Activated CD4-positive, alpha-beta memory T cell treated with anti-CD3 and anti-CD28 coated beads for 36 hours (primary cell): ENCODE measurements around the gene ZNF575. TPM values are rescaled to one million over a fixed set of nuclear protein-coding genes. Genes with fewer than 3 reads are reported as not detected.
"Not testable (repeated sequence)": the region's sequence is repeated elsewhere in the genome, so short reads cannot be mapped to it uniquely, and the experiment has no call there.

Source experiments
- CTCF ChIA-PET: fragments of 350-600 bp; sonication (Branson Sonifier 250); formaldehyde crosslinking; loops from one replicate; lab custom pipeline; 2021; ENCODE audit warnings: antibody characterized with exemption, inconsistent platforms; lab: Charles Lee
- POLR2A ChIA-PET: fragments of 350-600 bp; sonication (Branson Sonifier 250); formaldehyde crosslinking; loops from one replicate; lab custom pipeline; 2021; ENCODE audit warnings: antibody characterized with exemption; lab: Charles Lee
- DNase-seq: peaks from one replicate; pipeline ENCODE4 v3.0.0-alpha.2; 2020
- H3K27ac Mint-ChIP-seq: one replicate; pipeline ENCODE4 v1.8.0; 2021; ENCODE audit warnings: mixed read lengths
- H3K27me3 Mint-ChIP-seq: one replicate; pipeline ENCODE4 v1.8.0; 2021; ENCODE audit warnings: mixed read lengths
- H3K36me3 Mint-ChIP-seq: one replicate; pipeline ENCODE4 v1.8.0; 2021; ENCODE audit warnings: mixed read lengths
- H3K4me1 Mint-ChIP-seq: one replicate; pipeline ENCODE4 v1.8.0; 2021; ENCODE audit warnings: low read depth, mixed read lengths
- H3K4me3 Mint-ChIP-seq: one replicate; pipeline ENCODE4 v1.8.0; 2021; ENCODE audit warnings: mild to moderate bottlenecking, mixed read lengths
- H3K9me3 Mint-ChIP-seq: one replicate; pipeline ENCODE4 v1.8.0; 2021; ENCODE audit warnings: mixed read lengths
- intact Hi-C: fragments of 100-400 bp; cut with micrococcal nuclease; formaldehyde crosslinking; loops from one replicate; pipeline ENCODE4 v1.15.1; 2023
- total RNA-seq, 2 experiments: library from RNA; stranded (reverse); gene quantifications; one replicate each; pipeline ENCODE4 v1.2.3, GENCODE V29; 2021

Gene ZNF575
- total RNA-seq, 2 experiments from 2014 or later, result 3.1 to 3.7 TPM

- DNase-seq, result no peak
- POLR2A ChIA-PET, result no interaction called here
- intact Hi-C loops, result no loop called here
- no peaks in the 10 kb centered on the region for H3K9me3 Mint-ChIP-seq
- peaks cover 30% of the 10 kb centered on the region for H3K36me3 Mint-ChIP-seq
- H3K4me1 Mint-ChIP-seq, result peaks cover 4% of the 10 kb centered on the region
- CTCF ChIA-PET, result interaction anchor here (0.7 to 2.2 kb wide), 2 partner anchors 8 to 64 kb away, joined by 3 to 8 read pairs; no protein-coding TSS in a partner anchor
- H3K4me3 Mint-ChIP-seq, result no peak overlapping the region
- no peak overlapping the region for H3K27ac Mint-ChIP-seq
- H3K27me3 Mint-ChIP-seq, result no peaks in the 10 kb centered on the region
Observed at GRCh38 chr19:43511324-43511723, 21.7 kb upstream of the ZNF575 start.

- DNase-seq, H3K4me3 Mint-ChIP-seq, intact Hi-C loops, H3K27ac Mint-ChIP-seq, CTCF ChIA-PET, H3K4me1 Mint-ChIP-seq, H3K27me3 Mint-ChIP-seq, H3K9me3 Mint-ChIP-seq: not testable (repeated sequence)
- POLR2A ChIA-PET, result interaction anchor here (1.2 kb wide), 1 partner anchor 8 kb away, joined by 3 read pairs; no protein-coding TSS in a partner anchor
- H3K36me3 Mint-ChIP-seq, result peaks cover 32% of the 10 kb centered on the region
Observed at GRCh38 chr19:43512399-43512798, 20.6 kb upstream of the ZNF575 start.

DNA sequence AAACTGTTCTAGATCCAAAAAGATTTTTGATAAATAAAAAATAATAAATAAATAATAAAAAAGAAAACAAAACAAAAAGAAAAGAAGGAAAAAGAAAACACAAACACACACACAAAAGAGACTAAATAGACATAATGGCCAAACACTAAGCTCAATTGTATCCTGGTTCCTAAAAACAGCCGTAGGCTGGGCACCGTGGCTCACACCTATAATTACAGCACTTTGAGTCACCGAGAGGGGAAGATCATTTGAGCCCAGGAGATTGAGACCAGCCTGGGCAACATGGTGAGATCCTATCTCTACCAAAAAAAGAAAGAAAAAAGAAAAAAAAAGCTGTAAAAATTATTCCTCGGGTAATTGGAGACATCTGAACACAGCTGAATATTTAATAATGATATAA is 14.9 kb upstream of the ZNF575 start:
- POLR2A ChIA-PET, result interaction anchor here (0.9 to 1.0 kb wide), 2 partner anchors 13 to 79 kb away, joined by 4 to 5 read pairs; partner anchors contain the start of gene PHLDB3

GRCh38 chr19:43519436-43520088 is 13.4 kb upstream of the ZNF575 start:
- CTCF ChIA-PET, result interaction anchor here (0.5 to 11.4 kb wide), 30 partner anchors 9 to 1135 kb away, joined by 3 to 320 read pairs (median 6); partner anchors contain the start of genes IRGQ, PHLDB3, XRCC1 and ZNF575
- intact Hi-C loops, result loop anchor here (1.0 to 2.0 kb wide), 3 partner anchors 56 to 81 kb away; no protein-coding TSS in a partner anchor

More for the DNA sequence above, 14.9 kb upstream of the ZNF575 start:
- H3K9me3 Mint-ChIP-seq, result no peaks in the 10 kb centered on the region
- peaks cover 18% of the 10 kb centered on the region for H3K36me3 Mint-ChIP-seq
- intact Hi-C loops, result loop anchor here (2.0 kb wide), 1 partner anchor 79 kb away; no protein-coding TSS in a partner anchor
- CTCF ChIA-PET, result interaction anchor here (0.7 to 11.4 kb wide), 4 partner anchors 25 to 277 kb away, joined by 5 to 320 read pairs (median 26); no protein-coding TSS in a partner anchor
- peaks cover 17% of the 10 kb centered on the region for H3K4me1 Mint-ChIP-seq
- no peak for DNase-seq
- H3K27ac Mint-ChIP-seq, result no peak overlapping the region
- no peaks in the 10 kb centered on the region for H3K27me3 Mint-ChIP-seq
- H3K4me3 Mint-ChIP-seq, result no peak overlapping the region

GRCh38 chr19:43522929-43523328 is 10.1 kb upstream of the ZNF575 start:
- CTCF ChIA-PET, result interaction anchor here (0.7 to 11.4 kb wide), 4 partner anchors 32 to 77 kb away, joined by 3 to 320 read pairs (median 5); no protein-coding TSS in a partner anchor
- intact Hi-C loops, result no loop called here

More at GRCh38 chr19:43519436-43520088, 13.4 kb upstream of the ZNF575 start:
- peak; percentile 86 for DNase-seq
- Mint-ChIP-seq H3K27me3 (no peaks in the 10 kb centered on the region), H3K4me1 (peaks cover 20% of the 10 kb centered on the region), H3K9me3 (no peaks in the 10 kb centered on the region), H3K27ac (peak overlapping the region; percentile 64), H3K4me3 (no peak overlapping the region), H3K36me3 (peaks cover 14% of the 10 kb centered on the region)
- POLR2A ChIA-PET, result interaction anchor here (1.0 to 1.6 kb wide), 6 partner anchors 9 to 72 kb away, joined by 3 to 12 read pairs (median 5); partner anchors contain the start of gene ZNF575

GRCh38 chr19:43523696-43524095 is 9.3 kb upstream of the ZNF575 start:
- POLR2A ChIA-PET, DNase-seq, H3K27me3 Mint-ChIP-seq, H3K4me3 Mint-ChIP-seq, H3K27ac Mint-ChIP-seq, H3K9me3 Mint-ChIP-seq: not testable (repeated sequence)
- CTCF ChIA-PET, result interaction anchor here (0.7 to 11.4 kb wide), 4 partner anchors 18 to 77 kb away, joined by 3 to 320 read pairs (median 14); partner anchors contain the start of genes IRGQ and ZNF576
- intact Hi-C loops, result loop anchor here (2.0 kb wide), 2 partner anchors 73 to 145 kb away; partner anchors contain the start of genes IRGQ and ZNF576
- Mint-ChIP-seq H3K36me3 (peaks cover 14% of the 10 kb centered on the region), H3K4me1 (peaks cover 29% of the 10 kb centered on the region)

More at GRCh38 chr19:43522929-43523328, 10.1 kb upstream of the ZNF575 start:
- no peak for DNase-seq
- POLR2A ChIA-PET, result no interaction called here
- no peaks in the 10 kb centered on the region for H3K27me3 Mint-ChIP-seq
- no peak overlapping the region for H3K27ac Mint-ChIP-seq
- no peak overlapping the region for H3K4me3 Mint-ChIP-seq
- H3K36me3 Mint-ChIP-seq, result peaks cover 14% of the 10 kb centered on the region
- peaks cover 27% of the 10 kb centered on the region for H3K4me1 Mint-ChIP-seq
- H3K9me3 Mint-ChIP-seq, result no peaks in the 10 kb centered on the region

GRCh38 chr19:43524922-43525835 is 7.8 kb upstream of the ZNF575 start:
- H3K27me3 Mint-ChIP-seq, result no peaks in the 10 kb centered on the region
- peak overlapping the region; percentile 92 for H3K4me3 Mint-ChIP-seq
- POLR2A ChIA-PET, result interaction anchor here (0.7 to 2.3 kb wide), 8 partner anchors 9 to 294 kb away, joined by 3 to 7 read pairs (median 4); partner anchors contain the start of genes IRGQ, PHLDB3 and ZNF576
- peaks cover 24% of the 10 kb centered on the region for H3K4me1 Mint-ChIP-seq
- peaks cover 10% of the 10 kb centered on the region for H3K36me3 Mint-ChIP-seq
- intact Hi-C loops, result loop anchor here (1.0 to 5.0 kb wide), 4 partner anchors 72 to 256 kb away; partner anchors contain the start of genes IRGQ, SMG9 and ZNF576
- peak overlapping the region; percentile 98 for H3K27ac Mint-ChIP-seq
- peak; percentile 67 for DNase-seq
- CTCF ChIA-PET, result interaction anchor here (1.4 to 11.4 kb wide), 7 partner anchors 11 to 93 kb away, joined by 3 to 320 read pairs (median 6); partner anchors contain the start of genes IRGQ, PHLDB3 and ZNF576
- H3K9me3 Mint-ChIP-seq, result no peaks in the 10 kb centered on the region

DNA sequence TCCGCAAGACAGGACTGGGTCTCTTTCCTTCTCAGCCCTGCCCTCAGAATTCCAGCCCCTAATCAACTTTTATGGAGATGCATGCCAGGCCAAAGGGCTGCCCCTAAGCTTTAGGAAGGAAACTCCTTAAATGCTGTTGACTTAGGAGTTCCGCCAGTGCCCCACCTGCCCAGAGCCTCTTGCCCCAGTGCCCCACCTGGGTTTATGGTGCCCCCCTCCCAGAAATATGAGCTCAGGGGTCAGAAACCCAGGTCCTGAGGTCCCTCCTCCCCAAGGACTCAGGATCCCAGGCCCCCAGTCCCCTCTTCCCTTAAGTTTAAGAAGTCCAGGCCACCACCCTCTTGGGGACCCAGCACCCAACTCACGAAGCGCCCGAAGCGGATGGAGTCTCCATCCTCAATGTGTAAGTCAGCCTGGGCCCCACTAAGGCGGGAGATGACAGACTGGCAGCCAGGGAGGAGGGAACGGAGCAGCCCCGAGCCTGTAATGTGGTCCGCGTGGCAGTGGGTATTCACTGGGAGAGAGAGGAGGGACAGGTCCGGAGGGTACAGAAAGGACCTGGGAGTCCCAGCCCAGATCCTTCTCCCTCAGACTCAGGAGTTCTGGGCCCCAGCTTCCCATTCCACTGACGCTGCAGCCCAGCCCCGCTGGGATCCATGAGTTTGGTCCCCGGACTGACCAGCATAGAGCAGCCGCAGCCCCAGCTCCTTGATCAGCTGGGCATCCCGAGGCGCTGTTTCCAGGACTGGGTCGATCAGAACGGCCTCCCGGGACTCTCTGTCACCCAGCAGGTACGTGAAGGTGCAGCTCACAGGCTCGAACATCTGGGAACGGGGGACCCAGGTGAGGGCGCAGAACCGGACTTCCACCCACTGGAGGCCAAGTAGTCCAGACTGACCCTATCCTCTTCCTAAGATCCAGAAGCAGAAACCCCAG is 6.9 kb upstream of the ZNF575 start:
- H3K9me3 Mint-ChIP-seq, result no peaks in the 10 kb centered on the region
- DNase-seq, result peak; percentile 61
- H3K36me3 Mint-ChIP-seq, result peaks cover 10% of the 10 kb centered on the region
- CTCF ChIA-PET, result interaction anchor here (1.8 to 11.4 kb wide), 4 partner anchors 22 to 80 kb away, joined by 5 to 320 read pairs (median 24); partner anchors contain the start of genes IRGQ, PHLDB3 and ZNF576
- peak overlapping the region; percentile 92 for H3K4me3 Mint-ChIP-seq
- intact Hi-C loops, result loop anchor here (1.0 to 5.0 kb wide), 5 partner anchors 21 to 255 kb away; partner anchors contain the start of genes IRGQ, PHLDB3, SMG9 and ZNF576
- POLR2A ChIA-PET, result interaction anchor here (0.6 to 2.3 kb wide), 5 partner anchors 22 to 293 kb away, joined by 3 to 7 read pairs (median 3); partner anchors contain the start of genes IRGQ, PHLDB3 and ZNF576
- H3K27ac Mint-ChIP-seq, result peak overlapping the region; percentile 98
- no peaks in the 10 kb centered on the region for H3K27me3 Mint-ChIP-seq
- peaks cover 24% of the 10 kb centered on the region for H3K4me1 Mint-ChIP-seq

DNA sequence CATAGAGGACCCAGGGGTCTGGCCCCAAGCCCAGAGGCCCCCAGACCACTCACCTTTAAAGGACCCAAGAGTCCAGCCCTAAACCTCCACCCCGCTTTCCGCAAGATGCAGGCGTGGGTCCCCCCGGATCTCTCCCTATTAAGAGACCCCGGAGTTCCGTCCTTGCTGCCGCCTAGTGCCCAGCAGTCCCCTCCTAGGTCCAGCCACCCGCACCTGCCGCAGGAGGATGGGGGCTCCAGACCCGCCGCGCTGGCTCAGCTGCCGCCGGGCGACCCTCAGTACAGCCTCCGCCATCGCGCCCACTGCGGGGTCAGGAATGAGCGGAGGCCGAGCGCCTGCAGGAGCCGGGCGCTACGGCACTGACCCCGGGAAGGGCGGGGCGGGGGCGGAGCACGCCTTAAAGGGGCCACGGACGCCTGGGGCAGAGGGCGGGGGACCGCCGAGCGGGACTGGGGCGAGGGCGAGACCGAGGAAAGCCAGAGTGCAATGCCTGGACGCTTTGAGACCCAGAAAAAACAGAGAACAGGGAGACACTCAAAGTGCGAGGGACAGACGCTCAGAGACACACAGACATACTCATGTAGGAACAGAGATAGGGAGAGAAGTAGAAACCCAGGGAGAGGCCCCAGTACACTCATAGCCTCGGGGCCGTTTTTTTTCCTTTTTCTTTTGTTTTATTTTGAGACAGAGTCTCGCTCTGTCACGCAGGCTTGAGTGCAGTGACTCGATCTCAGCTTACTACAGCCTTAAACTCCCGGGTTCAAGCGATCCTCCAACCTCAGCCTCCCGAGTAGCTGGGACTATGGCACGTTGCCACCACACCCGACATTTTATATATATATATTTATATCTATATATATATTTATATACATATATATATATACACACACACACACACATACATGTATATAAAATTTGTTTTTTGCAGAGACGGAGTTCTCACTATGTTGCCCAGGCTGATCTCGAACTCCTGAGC is 5.8 kb upstream of the ZNF575 start, which contains the start of gene ETHE1:
TSS of gene ETHE1 (minus strand) at position 318 of the 976 bp plus-strand sequence. CDS start at position 294, 24 bp downstream.
- peak; percentile 85 for DNase-seq
- intact Hi-C loops, result loop anchor here (2.0 to 5.0 kb wide), 2 partner anchors 22 to 225 kb away; partner anchors contain the start of genes PHLDB3 and SMG9
- Mint-ChIP-seq H3K9me3 (no peaks in the 10 kb centered on the region), H3K27me3 (no peaks in the 10 kb centered on the region), H3K4me1 (peaks cover 24% of the 10 kb centered on the region), H3K27ac (peak within 1 kb of the TSS; percentile 98), H3K4me3 (peak within 1 kb of the TSS; percentile 92), H3K36me3 (peaks cover 10% of the 10 kb centered on the region)
- CTCF ChIA-PET, result interaction anchor here (1.0 to 11.4 kb wide), 8 partner anchors 8 to 95 kb away, joined by 3 to 320 read pairs (median 14); partner anchors contain the start of genes IRGQ and ZNF576
- POLR2A ChIA-PET, result interaction anchor here (1.3 to 1.5 kb wide), 2 partner anchors 68 to 174 kb away, joined by 4 to 8 read pairs; partner anchors contain the start of genes IRGQ and ZNF576
